Frontal cortex (tissue), 4 donors: ENCODE results near the gene UBC. TPM values are rescaled to one million over a fixed set of nuclear protein-coding genes. Genes with fewer than 3 reads are reported as not detected.
A peak's percentile ranks its signal among the peaks of the same experiment; 100 is the strongest.
"Not testable (repeated sequence)": the region's sequence is repeated elsewhere in the genome, so short reads cannot be mapped to it uniquely, and the experiment has no call there.

Experiments used
- DNase-seq, 2 donors: peaks; one replicate each; pipeline ENCODE4 v3.0.0; 2012; ENCODE audit warnings: low spot score in 2 of 2
- FAIRE-seq: peaks from 2 replicates; lab custom pipeline; 2012; peaks lifted over from hg19 to GRCh38; lab: Jason Lieb, UNC
- total RNA-seq: library from RNA; depleted of rRNA; stranded (reverse); fragments of >200 nt; gene quantifications from one replicate; pipeline ENCODE4 v1.2.3, GENCODE V29; 2014
- donor health status: control.
- donor health status: control.
- donor health status: control.

UBC gene
- total RNA-seq, 1 donor from 2014 or later: 1,522 TPM

GRCh38 chr12:124938587-124938986 lies 24.1 kb upstream of the UBC start:
- FAIRE-seq: no peak

DNA sequence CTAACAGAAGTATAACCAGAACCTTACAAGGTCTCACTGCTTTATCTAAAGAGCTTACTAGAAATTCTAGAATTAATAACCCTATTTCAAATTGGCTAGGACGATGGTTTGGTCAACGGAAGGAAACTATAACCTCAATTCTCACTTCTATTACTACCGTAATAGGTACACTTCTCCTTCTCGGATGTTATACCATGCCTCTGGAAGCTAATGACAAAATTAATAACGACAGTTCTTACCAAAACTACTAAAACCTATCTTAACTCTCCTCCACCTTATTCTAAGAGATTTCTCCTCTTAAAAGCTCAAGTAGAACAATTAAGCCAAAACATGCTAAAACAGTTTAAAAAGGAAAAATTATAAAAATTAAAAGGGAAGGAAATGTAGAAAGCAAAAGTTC lies 23.7 kb upstream of the UBC start:
- no peak for FAIRE-seq

More at GRCh38 chr12:124938587-124938986, 24.1 kb upstream of the UBC start:
- DNase-seq: no peak

DNA sequence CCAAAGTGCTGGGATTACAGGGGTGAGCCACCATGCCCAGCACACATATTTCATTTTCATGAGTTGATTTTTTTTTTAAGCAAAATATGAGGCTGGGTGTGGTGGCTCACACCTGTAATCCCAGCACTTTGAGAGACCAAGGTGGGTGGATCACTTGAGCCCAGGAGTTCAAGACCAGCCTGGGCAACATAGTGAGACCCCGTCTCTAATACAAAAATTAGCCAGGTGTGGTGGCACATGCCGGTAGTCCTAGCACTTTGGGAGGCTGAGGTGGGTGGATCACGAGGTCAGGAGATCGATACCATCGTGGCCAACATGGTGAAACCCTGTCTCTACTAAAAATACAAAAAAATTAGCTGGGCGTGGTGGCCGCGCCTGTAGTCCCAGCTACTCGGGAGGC lies 17.1 kb upstream of the UBC start:
- not testable (repeated sequence) for FAIRE-seq, DNase-seq

More for the DNA sequence above, 23.7 kb upstream of the UBC start:
- no peak for DNase-seq

DNA sequence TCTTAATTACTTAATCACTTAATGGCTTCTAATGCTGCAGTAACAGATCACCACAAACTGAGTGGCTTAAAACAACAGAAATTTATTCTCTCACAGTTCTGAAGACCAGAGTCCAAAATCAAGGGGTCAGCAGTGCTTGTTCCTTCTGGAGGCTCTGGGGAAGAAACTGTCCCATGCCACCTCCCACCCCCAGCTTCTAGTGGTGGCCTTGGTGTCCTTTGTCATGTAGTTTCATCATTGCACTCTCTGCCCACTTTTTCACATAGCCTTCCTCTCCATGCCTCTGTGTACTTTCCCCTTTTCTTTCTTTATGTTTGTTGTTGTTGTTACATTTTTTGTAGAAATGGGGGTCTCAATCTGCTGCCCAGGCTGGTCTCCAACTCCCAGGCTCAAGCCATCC lies 16.1 kb upstream of the UBC start:
- FAIRE-seq (no peak), DNase-seq (no peak)

DNA sequence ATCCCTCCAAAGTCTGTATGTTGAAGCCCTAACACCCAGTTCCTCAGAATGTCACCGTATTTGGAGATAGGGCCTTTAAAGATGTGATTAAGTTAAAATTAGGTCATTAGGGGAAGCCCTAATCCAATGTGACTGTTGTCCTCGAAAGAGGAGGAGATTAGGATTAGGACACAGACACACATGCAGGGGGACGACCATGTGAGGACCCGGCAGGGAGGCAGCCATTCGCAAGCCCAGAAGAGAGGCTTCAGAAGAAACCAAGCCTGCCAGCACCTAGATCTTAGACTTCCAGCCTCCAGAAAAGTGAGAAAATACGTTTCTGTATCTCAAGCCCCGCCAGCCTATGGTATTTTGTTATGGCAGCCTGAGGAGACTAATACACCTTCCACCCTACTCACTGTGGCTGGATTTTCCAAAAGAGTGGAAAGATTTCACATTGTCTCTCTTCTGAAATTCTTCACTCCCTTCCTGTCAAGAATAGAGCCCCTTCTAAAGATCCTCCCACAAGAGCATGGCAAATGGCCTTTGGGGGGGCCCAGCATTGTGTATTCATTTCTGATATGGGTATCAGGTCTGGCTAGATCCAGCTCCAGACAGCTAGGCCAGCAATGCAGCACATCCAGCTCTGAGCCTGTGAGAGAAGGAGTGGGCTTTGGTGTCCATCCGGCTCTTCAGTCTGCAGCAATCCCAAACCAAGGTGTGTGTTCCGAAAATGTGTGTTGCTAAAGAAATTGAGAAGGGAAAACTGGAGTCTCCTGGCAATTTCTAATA lies 15.4 kb upstream of the UBC start:
- no peak for FAIRE-seq
- no peak for DNase-seq

GRCh38 chr12:124928912-124929530 lies 14.6 kb upstream of the UBC start:
- FAIRE-seq (no peak), DNase-seq (no peak)

GRCh38 chr12:124928095-124928911 lies 13.9 kb upstream of the UBC start:
- DNase-seq (no peak), FAIRE-seq (no peak)

DNA sequence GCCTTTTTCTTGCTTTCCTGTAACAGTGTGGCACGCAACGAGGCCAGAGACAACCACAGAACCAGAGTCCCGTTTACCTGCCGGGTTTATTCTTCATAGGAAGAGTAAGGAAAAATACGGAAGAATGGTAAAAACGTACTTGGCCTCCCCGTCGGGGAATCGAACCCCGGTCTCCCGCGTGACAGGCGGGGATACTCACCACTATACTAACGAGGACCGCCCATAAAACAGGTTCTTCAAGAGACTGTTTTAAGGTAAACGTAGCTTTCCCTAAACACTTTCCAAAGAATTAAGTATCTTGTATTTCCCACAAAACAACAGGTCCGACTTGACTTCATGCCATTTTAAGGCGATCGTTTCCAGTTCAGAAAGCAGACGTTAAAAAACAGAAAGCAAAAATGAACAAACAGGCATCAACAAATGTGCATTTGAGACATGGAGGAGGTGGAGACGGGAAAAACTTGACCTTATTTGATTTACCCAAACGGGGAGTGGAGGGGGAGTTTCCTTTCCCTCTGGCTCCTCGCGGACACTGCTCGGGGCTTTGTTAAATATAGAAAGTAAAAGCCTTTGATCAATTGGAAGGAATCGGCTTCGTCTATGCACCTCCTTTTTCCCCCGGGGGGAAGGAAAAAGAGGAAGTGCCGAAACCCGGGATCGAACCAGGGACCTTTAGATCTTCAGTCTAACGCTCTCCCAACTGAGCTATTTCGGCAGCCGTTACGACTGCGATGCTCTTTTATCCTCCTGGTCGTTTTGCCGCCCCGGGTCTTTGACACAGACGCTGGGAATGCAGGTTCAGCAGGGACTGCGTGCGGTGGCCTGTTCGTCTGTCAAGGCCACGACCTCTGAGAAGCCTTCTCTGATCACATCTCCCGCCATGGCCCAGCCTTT lies 13.0 kb upstream of the UBC start:
- DNase-seq (peak in 1 of 2 donors; percentile 79), FAIRE-seq (no peak)

- DNase-seq, FAIRE-seq: not testable (repeated sequence)
Measured at GRCh38 chr12:124925782-124926181, 11.3 kb upstream of the UBC start.

GRCh38 chr12:124925117-124925516 lies 10.7 kb upstream of the UBC start:
- FAIRE-seq: no peak
- DNase-seq: no peak

DNA sequence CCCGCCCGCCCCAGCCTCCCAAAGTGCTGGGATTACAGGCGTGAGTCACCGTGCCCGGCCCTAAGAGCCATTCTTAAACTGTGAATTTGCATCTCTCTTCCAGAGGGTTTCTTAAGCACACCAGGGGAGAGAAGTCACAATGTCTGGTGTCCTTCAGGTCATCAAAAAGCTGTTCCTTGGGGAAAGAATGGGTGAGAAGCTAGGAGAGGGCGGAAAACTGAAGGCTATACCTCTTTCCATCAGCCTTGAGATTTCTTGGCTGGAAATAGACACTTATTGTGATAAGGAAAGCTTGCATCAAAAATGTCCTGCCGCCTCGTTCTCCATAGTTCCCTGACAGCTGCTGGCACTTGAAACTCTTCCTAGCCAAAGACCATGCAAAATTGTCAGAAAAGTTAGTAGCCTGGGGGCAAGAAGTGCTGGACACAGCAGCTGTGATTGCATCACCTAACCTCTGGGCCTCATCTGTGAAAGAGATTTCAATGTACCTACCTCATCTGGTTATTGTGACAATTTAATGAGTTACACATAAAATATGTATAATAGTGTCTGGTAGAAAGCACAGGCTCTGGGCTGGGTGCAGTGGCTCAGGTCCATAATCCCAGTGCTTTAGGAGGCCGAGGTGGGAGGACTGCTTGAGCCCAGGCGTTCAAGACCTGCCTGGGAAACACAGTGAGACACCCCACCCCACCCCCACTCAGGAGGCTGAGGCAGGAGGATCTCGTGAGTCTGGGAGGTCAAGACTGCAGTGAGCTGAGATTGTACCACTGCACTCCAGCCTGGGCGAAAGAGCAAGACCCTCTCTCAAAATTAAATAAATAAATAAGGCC lies 9.7 kb upstream of the UBC start:
- FAIRE-seq: no peak
- no peak for DNase-seq

DNA sequence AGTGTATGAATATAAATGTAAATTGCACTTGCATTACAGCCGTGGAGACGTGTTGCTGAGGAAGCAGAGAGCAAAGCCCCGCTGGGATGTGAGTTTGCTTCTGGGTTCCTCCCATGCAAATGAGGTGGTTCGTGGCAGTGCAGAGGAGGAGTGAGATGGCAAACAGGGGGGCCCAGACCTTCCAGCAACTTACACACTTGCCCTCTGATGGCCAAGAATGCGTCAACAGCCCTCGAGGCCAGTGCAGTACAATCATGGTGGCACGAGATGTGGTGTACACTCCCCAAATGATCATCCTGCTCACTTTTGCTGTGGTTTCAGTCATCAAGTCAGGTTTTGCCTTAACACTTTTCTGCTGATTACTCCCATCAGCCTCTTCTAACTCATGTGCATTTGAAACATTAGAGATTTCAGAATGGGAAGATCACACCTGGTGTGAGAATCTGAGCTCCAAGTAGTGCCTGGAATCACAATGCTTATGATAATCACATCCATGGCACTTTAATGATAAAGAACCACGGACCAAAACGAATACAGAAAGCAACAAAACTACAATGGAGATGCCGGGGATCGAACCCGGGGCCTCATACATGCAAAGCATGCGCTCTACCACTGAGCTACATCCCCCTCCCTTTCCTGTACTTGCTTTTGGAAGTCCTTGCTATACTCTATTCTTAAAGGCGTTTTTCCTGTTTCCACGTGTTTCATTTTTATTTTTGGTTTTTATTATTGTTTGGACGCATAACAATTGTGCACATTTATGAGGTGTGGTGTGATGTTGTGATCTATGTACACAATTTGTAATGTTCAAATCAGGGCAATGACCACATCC lies 7.0 kb upstream of the UBC start:
- DNase-seq: no peak
- no peak for FAIRE-seq

DNA sequence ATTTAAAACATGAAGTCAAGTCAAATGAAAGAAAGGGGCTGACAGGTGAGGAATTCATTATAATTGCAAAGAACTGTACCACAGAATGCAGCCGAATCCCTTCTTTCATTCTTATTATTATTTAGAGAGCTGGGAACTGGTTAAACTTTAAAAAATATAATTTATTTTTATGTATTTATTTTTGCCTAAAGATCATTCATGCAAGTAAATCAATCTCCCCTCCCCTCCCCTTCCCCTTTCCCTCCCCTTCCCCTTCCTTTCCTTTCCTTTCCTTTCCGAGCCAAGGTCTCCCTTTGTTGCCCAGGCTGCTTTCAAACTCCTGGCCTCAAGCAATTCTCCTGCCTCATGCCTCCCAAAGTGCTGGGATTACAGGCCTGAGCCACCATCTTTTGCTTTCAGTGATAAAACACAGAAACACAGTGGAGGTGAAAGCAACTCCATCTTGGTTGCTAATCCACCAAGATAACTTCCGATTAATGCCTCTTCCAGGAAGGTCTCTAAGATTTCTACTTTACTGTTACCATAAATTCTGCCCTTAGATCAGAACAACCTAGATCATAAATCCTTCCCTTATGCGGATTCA lies 6.0 kb upstream of the UBC start:
- no peak for DNase-seq
- no peak for FAIRE-seq

- FAIRE-seq: no peak
- no peak for DNase-seq
Measured at GRCh38 chr12:124919521-124920352, 5.3 kb upstream of the UBC start.

DNA sequence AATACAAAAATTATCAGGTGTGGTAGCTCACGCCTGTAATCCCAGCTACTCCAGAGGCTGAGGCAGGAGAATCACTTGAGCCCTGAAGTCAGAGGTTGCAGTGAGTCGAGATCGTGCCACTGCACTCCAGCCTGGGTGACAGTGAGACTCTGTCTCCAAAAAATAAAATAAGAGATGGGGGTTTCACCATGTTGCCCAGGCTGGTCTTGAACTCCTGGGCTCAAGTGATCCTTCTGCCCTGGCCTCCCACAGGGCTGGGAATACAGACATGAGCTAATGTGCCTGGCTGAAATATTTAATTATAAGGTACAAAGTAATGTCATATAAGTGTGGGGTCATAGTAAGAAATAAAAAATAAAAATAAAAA lies 4.2 kb upstream of the UBC start:
- FAIRE-seq, DNase-seq: not testable (repeated sequence)

DNA sequence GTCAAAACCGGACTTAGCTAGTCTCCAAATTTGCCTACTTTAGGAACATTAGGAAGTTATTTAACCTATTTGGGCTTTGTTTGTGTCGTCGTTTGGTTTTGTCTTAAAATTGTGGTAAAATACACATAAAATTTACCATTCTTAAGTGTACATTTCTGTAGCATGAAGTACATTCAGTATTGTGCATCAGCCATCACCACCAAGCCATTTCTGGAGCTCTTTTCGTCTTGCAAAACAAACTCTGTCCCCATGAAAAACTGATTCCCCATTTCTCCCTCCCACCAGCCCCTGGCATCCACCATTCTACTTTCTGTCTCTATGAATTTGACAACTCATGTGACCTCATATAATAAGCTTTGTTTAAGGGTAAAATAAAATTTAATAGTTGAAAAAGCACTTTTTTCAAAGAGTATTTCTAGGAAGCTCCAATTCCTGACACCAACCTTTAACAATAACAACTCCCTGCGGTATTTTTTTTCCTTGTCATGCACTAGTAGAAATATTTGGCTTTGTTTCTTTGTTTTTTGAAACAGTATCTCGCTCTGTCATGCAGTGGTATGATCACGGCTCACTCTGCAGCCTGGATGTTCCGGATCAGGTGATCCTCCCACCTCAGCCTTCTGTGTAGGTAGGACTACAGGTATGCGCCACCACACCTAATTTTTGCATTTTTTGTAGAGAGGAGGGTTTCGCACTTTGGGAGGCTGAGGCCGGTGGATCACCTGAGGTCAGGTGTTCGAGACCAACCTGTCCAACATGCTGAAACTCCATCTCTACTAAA lies 3.6 kb upstream of the UBC start:
- FAIRE-seq (no peak), DNase-seq (no peak)
